Transverse colon (tissue), 4 donors: ENCODE data around the gene CUTA. TPM values are rescaled to one million over a fixed set of nuclear protein-coding genes. Genes with fewer than 3 reads are reported as not detected.

Source experiments
- DNase-seq: peaks from one replicate; pipeline ENCODE4 v3.0.0-alpha.2; 2019
- H3K27ac ChIP-seq, 4 donors: fragments of 200-600 bp; sonication (generic); 2 replicates each; pipeline ENCODE4 v1.5.1; 2016 to 2018; ENCODE audit warnings: inconsistent platforms in 4 of 4
- H3K27me3 ChIP-seq: fragments of 200-600 bp; sonication (generic); 2 replicates; pipeline ENCODE4 v1.5.1; 2017; ENCODE audit warnings: inconsistent platforms
- H3K36me3 ChIP-seq, 4 donors: fragments of 200-600 bp; sonication (generic); 2 replicates each; pipeline ENCODE4 v1.5.1; 2017 to 2019; ENCODE audit warnings: inconsistent platforms in 4 of 4
- H3K4me1 ChIP-seq, 4 donors: fragments of 200-600 bp; sonication (generic); 2 replicates each; pipeline ENCODE4 v1.5.1; 2017 to 2020; ENCODE audit warnings: inconsistent platforms in 4 of 4
- H3K4me3 ChIP-seq, 4 donors: fragments of 200-600 bp; sonication (generic); 1 replicate in 1 of 4; 2 replicates in 3 of 4; pipeline versions ENCODE4 v1.5.1 to v1.6.1; 2017 to 2019; ENCODE audit warnings: inconsistent platforms in 4 of 4
- H3K9me3 ChIP-seq, 2 donors: fragments of 200-600 bp; sonication (generic); 2 replicates each; pipeline ENCODE4 v1.5.1; 2017 to 2019; ENCODE audit warnings: inconsistent platforms in 2 of 2
- CTCF ChIP-seq, 5 experiments: fragments of 200-600 bp in 3 of 5; fragments of 450-650 bp in 2 of 5; sonication (generic) in 3 of 5; IDR thresholded peaks; 1 replicate in 2 of 5; 2 replicates in 3 of 5; pipeline ENCODE4 v1.5.1; 2016 to 2017; ENCODE audit warnings: antibody characterized with exemption in 5 of 5, inconsistent platforms in 3 of 5, mild to moderate bottlenecking in 2 of 5, moderate library complexity in 1 of 5
- EP300 ChIP-seq: sonication (generic); formaldehyde crosslinking; IDR thresholded peaks from one replicate; pipeline ENCODE4 v1.6.1; 2017; ENCODE audit warnings: antibody characterized with exemption, low read depth
- POLR2A ChIP-seq: fragments of 450-650 bp; IDR thresholded peaks from one replicate; pipeline ENCODE4 v1.6.1; 2016; ENCODE audit warnings: antibody characterized with exemption, mild to moderate bottlenecking, moderate library complexity
- POLR2AphosphoS5 ChIP-seq, 3 donors: sonication (generic); formaldehyde crosslinking; IDR thresholded peaks; one replicate each; pipeline ENCODE4 v1.6.1; 2016; ENCODE audit warnings: antibody characterized with exemption in 3 of 3
- WGBS, 2 donors: methylation state at CpG; one replicate each; pipeline ENCODE4 v1.1.5; 2018; ENCODE audit warnings: low coverage in 1 of 2; 5-methylcytosine and 5-hydroxymethylcytosine counted together
- in situ Hi-C, 4 donors: fragments of 200-750 bp; cut with MboI; loops; one replicate each; pipeline versions ENCODE4 v1.15.0 to v1.15.1; 2017; ENCODE audit warnings: low sequenced_read_pairs in 3 of 4, low pct_ligation_motif_present in 1 of 4, low pct_unique_long_range_greater_than_20kb in 1 of 4
- intact Hi-C: fragments of 100-400 bp; cut with DNase I; formaldehyde crosslinking; loops from one replicate; pipeline ENCODE4 v1.15.1; 2023; ENCODE audit warnings: low total_unique reads
- total RNA-seq, 4 donors: library from RNA; depleted of rRNA; stranded (reverse); fragments of >200 nt; gene quantifications; one replicate each; pipeline ENCODE4 v1.1.0, GENCODE V29; 2016

Gene CUTA
- total RNA-seq, 4 donors from 2014 or later: 18.9 to 134 (median 91.3) TPM

- peaks cover 0 to 9% (median 0%) of the 10 kb centered on the region in 4 donors for H3K36me3 ChIP-seq
- no peak for TF ChIP-seq POLR2AphosphoS5 (IDR thresholded peaks at IDR 0.05)
- no peak for TF ChIP-seq CTCF (IDR thresholded peaks at IDR 0.05)
- TF ChIP-seq POLR2A: no peak
- TF ChIP-seq EP300: no peak
- peak overlapping the region; percentile 21 to 90 (median 70) for H3K27ac ChIP-seq
- peak overlapping the region in 1 of 4 donors; percentile 15 for H3K4me3 ChIP-seq
- peaks cover 9 to 45% (median 34%) of the 10 kb centered on the region in 4 donors for H3K4me1 ChIP-seq
- H3K9me3 ChIP-seq: no peaks in the 10 kb centered on the region
- H3K27me3 ChIP-seq: no peaks in the 10 kb centered on the region
- in situ Hi-C loops: no loop called here
- peak; percentile 68 for DNase-seq
- 15 to 30% methylated on average over 7 to 12 of the region's 12 CpGs for WGBS, 2 donors
- intact Hi-C loops: no loop called here
These were observed 13.3 kb upstream of the CUTA start for GRCh38 chr6:33430991-33431879.

GRCh38 chr6:33430334-33430733, 12.4 kb upstream of the CUTA start:
- TF ChIP-seq CTCF (IDR thresholded peaks at IDR 0.05): no peak
- TF ChIP-seq EP300: no peak
- TF ChIP-seq POLR2AphosphoS5 (IDR thresholded peaks at IDR 0.05): no peak
- no peak for TF ChIP-seq POLR2A
- Histone ChIP-seq H3K4me3 (no peak overlapping the region), H3K27ac (peak overlapping the region; percentile 5 to 90 (median 70)), H3K27me3 (no peaks in the 10 kb centered on the region), H3K36me3 (peaks cover 0 to 3% (median 0%) of the 10 kb centered on the region in 4 donors), H3K9me3 (no peaks in the 10 kb centered on the region), H3K4me1 (peaks cover 9 to 50% (median 39%) of the 10 kb centered on the region in 4 donors)
- in situ Hi-C loops: no loop called here
- no peak for DNase-seq
- intact Hi-C loops: no loop called here
- 33 to 60% methylated on average over 2 of the region's 2 CpGs for WGBS, 2 donors

- intact Hi-C loops (no loop called here), in situ Hi-C loops (no loop called here)
- Histone ChIP-seq H3K4me1 (peaks cover 13 to 57% (median 45%) of the 10 kb centered on the region in 4 donors), H3K27ac (peak overlapping the region; percentile 85 to 95 (median 90)), H3K36me3 (no peaks in the 10 kb centered on the region), H3K4me3 (no peak overlapping the region), H3K9me3 (no peaks in the 10 kb centered on the region), H3K27me3 (no peaks in the 10 kb centered on the region)
- TF ChIP-seq POLR2A (peak; percentile 9), EP300 (no peak), POLR2AphosphoS5 (IDR thresholded peaks at IDR 0.05) (no peak), CTCF (IDR thresholded peaks at IDR 0.05) (no peak)
- no peak for DNase-seq
- 42 to 54% methylated on average over 2 of the region's 2 CpGs for WGBS, 2 donors
These were observed 11.8 kb upstream of the CUTA start for GRCh38 chr6:33429750-33430052.

- Histone ChIP-seq H3K27me3 (no peaks in the 10 kb centered on the region), H3K36me3 (no peaks in the 10 kb centered on the region), H3K4me3 (no peak overlapping the region), H3K4me1 (peaks cover 17 to 59% (median 50%) of the 10 kb centered on the region in 4 donors), H3K9me3 (no peaks in the 10 kb centered on the region), H3K27ac (peak overlapping the region; percentile 85 to 95 (median 90))
- DNase-seq: no peak
- 59 to 69% methylated on average over 2 to 5 of the region's 5 CpGs for WGBS, 2 donors
- intact Hi-C loops: no loop called here
- TF ChIP-seq POLR2AphosphoS5 (IDR thresholded peaks at IDR 0.05) (no peak), POLR2A (no peak), EP300 (no peak), CTCF (IDR thresholded peaks at IDR 0.05) (no peak)
- in situ Hi-C loops: no loop called here
These were observed 11.3 kb upstream of the CUTA start for GRCh38 chr6:33428966-33429749.
